ENCODE measurements around the gene RGMB.

RGMB gene

GRCh38 chr5:98805070-98805469 is 31.6 kb downstream of the RGMB start:
- DNase-seq (ENCODE audit: insufficient read length, low spot score) (no peak), FAIRE-seq (no peak)
- TF ChIP-seq POLR2A (IDR thresholded peaks at IDR 0.05; ENCODE audit: low read depth, low read length): no peak

GRCh38 chr5:98807806-98808205 is 34.3 kb downstream of the RGMB start:
- FAIRE-seq (no peak), DNase-seq (ENCODE audit: insufficient read length, low spot score) (no peak)
- TF ChIP-seq POLR2A (IDR thresholded peaks at IDR 0.05; ENCODE audit: low read depth, low read length): no peak

- no peak for DNase-seq (ENCODE audit: insufficient read length, low spot score)
- FAIRE-seq: no peak
- no peak for TF ChIP-seq POLR2A (IDR thresholded peaks at IDR 0.05; ENCODE audit: low read depth, low read length)
These were observed 36.7 kb downstream of the RGMB start for GRCh38 chr5:98810206-98810605.

DNA sequence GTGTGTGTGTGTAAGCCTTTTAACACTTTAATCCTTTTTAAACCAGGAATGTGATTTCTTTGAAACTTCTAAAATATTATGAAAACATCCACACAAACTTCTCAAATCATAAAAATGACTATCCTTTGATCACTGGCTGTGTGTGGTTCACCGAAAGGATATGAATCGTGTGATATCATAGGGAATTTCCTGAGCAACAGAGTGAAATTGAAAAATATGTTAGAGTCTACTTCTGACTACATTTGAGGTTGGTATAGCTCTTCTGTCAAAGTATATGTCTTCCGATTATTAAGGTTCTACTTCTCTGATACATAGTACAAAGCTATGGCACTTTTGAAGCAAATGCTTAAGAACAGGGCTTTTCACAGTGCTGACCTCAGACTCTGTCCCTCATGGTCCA is 40.3 kb downstream of the RGMB start:
- DNase-seq (ENCODE audit: insufficient read length, low spot score): no peak
- TF ChIP-seq POLR2A (IDR thresholded peaks at IDR 0.05; ENCODE audit: low read depth, low read length): no peak
- no peak for FAIRE-seq

DNA sequence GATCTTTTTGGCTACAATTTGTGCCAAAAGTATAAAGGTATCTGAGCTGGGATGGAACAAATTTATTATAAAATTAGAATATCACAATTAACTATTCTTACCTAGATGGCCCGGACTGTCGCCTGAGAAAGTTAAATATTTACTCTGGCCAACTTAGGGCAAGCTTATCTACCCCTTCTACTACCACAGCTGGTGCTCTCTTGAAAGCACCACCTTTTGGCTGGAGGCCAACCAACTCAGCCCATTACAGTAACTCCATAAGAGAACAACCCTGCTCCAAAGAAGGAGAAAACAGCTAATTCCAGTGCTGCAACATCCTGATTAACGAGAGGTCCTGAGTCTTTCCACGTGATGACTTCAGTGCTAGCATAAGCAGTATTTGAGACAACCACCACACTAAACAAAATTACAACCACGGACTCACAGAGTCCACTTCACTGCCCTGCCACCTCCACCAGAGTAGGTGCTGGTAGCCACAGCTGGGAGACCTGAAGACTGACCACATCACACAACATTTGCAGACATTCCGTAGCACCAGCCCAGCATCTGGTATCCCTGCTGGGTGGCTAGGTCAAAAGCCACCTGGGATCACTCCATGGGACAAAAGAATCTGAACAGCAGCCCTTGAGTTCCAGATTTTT is 43.2 kb downstream of the RGMB start:
- no peak for TF ChIP-seq POLR2A (IDR thresholded peaks at IDR 0.05; ENCODE audit: low read depth, low read length)
- FAIRE-seq: no peak
- no peak for DNase-seq (ENCODE audit: insufficient read length, low spot score)

GRCh38 chr5:98825582-98826375 is 52.3 kb downstream of the RGMB start:
- no peak for DNase-seq (ENCODE audit: insufficient read length, low spot score)
- no peak for FAIRE-seq
- no peak for TF ChIP-seq POLR2A (IDR thresholded peaks at IDR 0.05; ENCODE audit: low read depth, low read length)

- peak; percentile 78 for FAIRE-seq
- no peak for TF ChIP-seq POLR2A (IDR thresholded peaks at IDR 0.05; ENCODE audit: low read depth, low read length)
- no peak for DNase-seq (ENCODE audit: insufficient read length, low spot score)
These were observed 53.7 kb downstream of the RGMB start for GRCh38 chr5:98827161-98827560.

- no peak for TF ChIP-seq POLR2A (IDR thresholded peaks at IDR 0.05; ENCODE audit: low read depth, low read length)
- FAIRE-seq: no peak
These were observed 54.3 kb downstream of the RGMB start for GRCh38 chr5:98827588-98828284.

GRCh38 chr5:98836175-98836574 is 62.7 kb downstream of the RGMB start:
- DNase-seq (ENCODE audit: insufficient read length, low spot score): no peak
- no peak for TF ChIP-seq POLR2A (IDR thresholded peaks at IDR 0.05; ENCODE audit: low read depth, low read length)
- FAIRE-seq: no peak

More at GRCh38 chr5:98827588-98828284, 54.3 kb downstream of the RGMB start:
- no peak for DNase-seq (ENCODE audit: insufficient read length, low spot score)

- no peak for TF ChIP-seq POLR2A (IDR thresholded peaks at IDR 0.05; ENCODE audit: low read depth, low read length)
- FAIRE-seq (no peak), DNase-seq (ENCODE audit: insufficient read length, low spot score) (no peak)
These were observed 66.3 kb downstream of the RGMB start for GRCh38 chr5:98839469-98840383.

DNA sequence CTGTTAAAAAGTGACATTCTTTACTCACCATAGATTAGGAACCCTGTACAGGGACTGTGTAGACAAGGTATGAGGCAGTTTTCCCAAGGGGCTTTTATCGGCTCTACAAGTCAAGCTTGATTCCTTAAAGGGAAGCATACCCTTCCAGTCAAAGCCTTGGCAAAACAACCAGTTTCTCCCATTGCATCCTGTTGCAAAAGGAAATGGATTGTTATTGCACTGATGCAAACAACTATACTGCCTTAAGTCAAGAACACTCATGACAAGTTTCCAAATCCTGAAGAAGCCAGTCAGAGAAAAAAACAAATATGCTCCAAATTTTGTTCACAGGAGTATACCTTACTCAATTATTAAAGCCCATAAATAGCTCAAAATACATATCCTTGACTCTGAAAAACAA is 67.5 kb downstream of the RGMB start:
- no peak for TF ChIP-seq POLR2A (IDR thresholded peaks at IDR 0.05; ENCODE audit: low read depth, low read length)
- FAIRE-seq (no peak), DNase-seq (ENCODE audit: insufficient read length, low spot score) (no peak)

- FAIRE-seq (no peak), DNase-seq (ENCODE audit: insufficient read length, low spot score) (no peak)
- TF ChIP-seq POLR2A (IDR thresholded peaks at IDR 0.05; ENCODE audit: low read depth, low read length): no peak
These were observed 70.0 kb downstream of the RGMB start for GRCh38 chr5:98843481-98843880.

DNA sequence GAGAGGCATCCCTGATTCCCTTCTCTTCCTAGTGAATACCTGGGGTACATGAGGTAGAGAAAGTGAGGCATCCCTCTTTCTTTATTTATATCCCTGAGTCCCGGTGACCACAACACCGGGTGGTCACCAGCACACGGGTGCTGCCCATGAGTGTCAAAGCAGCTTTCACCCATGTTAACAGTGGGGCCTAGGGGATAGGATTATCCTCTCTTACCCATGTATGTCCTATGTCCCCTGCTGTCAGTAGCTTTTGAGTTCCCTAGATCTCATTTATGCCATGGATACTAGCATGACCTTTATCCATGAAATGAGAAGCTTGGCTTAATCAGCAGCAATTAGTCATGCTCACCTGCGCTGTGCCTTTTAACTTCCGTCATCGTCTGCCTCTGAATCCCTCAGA is 71.4 kb downstream of the RGMB start:
- no peak for FAIRE-seq
- DNase-seq (ENCODE audit: insufficient read length, low spot score): no peak
- TF ChIP-seq POLR2A (IDR thresholded peaks at IDR 0.05; ENCODE audit: low read depth, low read length): no peak

GRCh38 chr5:98845878-98846277 is 72.4 kb downstream of the RGMB start:
- DNase-seq (ENCODE audit: insufficient read length, low spot score) (no peak), FAIRE-seq (no peak)
- TF ChIP-seq POLR2A (IDR thresholded peaks at IDR 0.05; ENCODE audit: low read depth, low read length): no peak

Measured in H54 (cell line).